ENCODE measurements around the gene CD79A.

CD79A gene

DNA sequence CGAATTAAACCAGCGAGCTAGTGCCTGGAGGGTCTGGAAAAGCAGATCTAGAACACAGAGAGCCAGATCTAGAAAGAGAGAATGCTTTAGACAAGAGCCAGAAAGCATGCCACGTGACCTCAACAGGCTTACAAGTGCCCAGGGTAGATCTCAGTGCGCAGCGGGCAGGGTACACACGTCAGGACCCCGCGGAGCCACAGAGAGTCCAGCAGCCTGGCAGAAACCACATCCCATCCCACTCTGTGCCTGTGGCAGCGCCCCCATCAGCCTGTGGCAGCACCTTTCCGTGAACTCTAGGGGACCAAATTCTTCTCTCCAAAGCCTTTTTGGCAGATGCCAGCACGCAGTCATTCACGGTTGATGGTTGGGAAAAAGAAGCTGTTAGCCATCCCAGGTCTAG is 11.8 kb downstream of the CD79A start:
- H3K27ac ChIP-seq = no peak overlapping the region
- TF ChIP-seq, protein P1, sequence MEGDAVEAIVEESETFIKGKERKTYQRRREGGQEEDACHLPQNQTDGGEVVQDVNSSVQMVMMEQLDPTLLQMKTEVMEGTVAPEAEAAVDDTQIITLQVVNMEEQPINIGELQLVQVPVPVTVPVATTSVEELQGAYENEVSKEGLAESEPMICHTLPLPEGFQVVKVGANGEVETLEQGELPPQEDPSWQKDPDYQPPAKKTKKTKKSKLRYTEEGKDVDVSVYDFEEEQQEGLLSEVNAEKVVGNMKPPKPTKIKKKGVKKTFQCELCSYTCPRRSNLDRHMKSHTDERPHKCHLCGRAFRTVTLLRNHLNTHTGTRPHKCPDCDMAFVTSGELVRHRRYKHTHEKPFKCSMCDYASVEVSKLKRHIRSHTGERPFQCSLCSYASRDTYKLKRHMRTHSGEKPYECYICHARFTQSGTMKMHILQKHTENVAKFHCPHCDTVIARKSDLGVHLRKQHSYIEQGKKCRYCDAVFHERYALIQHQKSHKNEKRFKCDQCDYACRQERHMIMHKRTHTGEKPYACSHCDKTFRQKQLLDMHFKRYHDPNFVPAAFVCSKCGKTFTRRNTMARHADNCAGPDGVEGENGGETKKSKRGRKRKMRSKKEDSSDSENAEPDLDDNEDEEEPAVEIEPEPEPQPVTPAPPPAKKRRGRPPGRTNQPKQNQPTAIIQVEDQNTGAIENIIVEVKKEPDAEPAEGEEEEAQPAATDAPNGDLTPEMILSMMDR (conservative IDR thresholded peaks at IDR 0.05) = no peak

DNA sequence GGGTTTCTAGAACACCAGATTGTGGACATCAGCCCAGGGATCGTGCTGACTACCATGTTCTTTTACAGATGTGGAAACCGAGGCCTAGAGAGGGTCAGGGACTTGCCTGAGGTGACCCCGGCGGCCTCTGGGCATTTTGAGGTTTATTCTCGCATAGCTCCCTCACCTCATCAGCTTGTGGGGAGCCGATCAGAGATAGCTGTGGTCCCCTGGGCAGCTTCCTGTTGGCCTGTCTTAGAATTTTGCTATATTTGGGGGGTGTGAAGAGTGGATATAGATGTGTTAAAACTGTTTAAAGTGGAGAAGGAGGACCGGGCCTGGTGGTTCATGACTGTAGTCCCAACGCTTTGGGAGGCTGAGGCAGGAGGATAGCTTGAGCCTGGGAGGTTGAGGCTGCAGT is 12.8 kb downstream of the CD79A start:
- no peak overlapping the region for H3K27ac ChIP-seq
- TF ChIP-seq, protein P1 (conservative IDR thresholded peaks at IDR 0.05) = no peak

DNA sequence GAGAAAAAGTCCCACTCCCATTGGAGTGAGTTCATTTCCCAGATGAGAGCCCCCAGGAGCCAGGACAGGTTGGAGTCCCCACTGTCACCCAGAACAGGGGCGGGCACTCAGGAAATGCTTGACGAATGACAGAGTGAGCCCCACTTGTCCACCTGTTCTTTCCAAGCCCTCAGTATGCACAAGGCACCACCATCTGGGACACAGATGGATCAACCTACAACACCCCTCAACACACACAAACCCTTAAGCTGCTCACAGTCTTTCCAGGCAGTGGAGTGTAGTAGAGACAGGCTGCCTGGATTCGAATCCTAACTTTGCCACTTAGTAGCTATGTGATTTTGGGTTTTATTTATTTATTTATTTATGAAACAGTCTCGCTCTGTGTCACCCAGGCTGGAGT is 13.9 kb downstream of the CD79A start:
- no peak overlapping the region for H3K27ac ChIP-seq
- TF ChIP-seq, protein P1 (conservative IDR thresholded peaks at IDR 0.05) = no peak

DNA sequence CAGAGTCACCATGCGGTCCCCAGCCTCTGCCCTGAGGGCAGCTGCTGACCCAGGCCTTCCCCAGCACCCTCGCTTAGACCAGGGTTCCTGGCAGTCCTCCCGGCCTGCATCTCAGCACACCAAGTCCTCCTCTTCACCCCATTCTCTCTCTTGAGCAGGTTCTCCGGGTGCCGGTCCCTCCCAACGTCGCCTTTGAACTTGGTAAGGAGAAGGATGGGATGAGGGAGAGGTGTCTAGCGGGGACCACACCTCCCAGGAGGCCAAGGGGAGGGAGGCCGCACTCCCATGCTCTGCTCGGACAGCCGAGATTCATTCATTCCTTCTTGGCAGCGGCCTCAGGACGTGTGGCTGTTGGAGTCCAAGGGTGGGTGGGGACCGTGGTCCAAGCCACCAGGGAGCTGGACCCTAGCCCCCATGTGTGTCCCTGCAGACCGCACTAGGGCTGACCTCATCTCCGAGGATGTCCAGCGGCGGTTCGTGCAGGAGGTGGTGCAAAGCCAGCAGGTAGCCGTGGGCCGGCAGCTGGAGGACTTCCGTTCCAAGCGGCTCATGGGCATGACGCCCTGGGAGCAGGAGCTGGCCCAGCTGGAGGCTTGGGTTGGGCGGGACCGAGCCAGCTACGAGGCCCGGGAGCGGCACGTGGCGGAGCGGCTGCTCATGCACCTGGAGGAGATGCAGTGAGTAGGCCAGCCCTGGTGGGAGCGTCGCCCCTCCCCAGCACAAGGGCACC is 15.3 kb downstream of the CD79A start:
- no peak overlapping the region for H3K27ac ChIP-seq
- TF ChIP-seq, protein P1 (conservative IDR thresholded peaks at IDR 0.05) = no peak

DNA sequence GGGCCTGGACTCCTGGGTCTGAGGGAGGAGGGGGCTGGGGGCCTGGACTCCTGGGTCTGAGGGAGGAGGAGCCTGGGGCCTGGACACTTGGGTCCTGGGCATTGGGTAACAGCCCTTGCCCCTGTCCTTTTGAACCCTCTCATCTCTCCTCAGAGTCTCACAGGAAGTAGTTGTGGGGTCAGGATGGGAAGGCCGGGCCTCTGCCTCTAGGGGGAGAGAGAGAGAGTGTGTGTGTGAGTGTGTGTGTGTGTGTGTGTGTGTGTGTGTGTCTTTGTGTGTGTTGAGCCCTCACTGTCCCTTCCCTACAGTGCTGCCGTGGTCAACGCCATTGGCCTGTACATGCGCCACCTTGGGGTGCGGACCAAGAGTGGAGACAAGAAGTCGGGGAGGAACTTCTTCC is 16.8 kb downstream of the CD79A start:
- H3K27ac ChIP-seq = no peak overlapping the region
- TF ChIP-seq, protein P1 (conservative IDR thresholded peaks at IDR 0.05) = no peak

DNA sequence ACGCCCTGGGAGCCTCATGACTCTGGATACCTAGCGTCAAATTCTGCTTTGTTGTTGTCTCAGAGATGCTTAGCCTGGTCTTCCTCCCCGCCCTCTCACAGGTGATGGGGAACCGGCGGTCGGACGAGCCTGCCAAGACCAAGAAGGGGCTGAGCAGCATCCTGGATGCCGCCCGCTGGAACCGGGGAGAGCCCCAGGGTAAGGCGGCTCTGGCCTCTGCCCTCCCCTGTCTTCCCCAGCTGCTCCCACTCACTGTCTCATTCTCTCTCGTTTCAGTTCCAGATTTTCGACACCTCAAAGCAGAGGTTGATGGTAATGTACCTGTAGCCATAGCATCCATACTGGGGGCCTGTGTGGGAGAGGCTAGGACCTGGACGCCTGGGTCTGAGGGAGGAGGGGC is 17.3 kb downstream of the CD79A start:
- H3K27ac ChIP-seq = no peak overlapping the region
- TF ChIP-seq, protein P1 (conservative IDR thresholded peaks at IDR 0.05) = no peak

DNA sequence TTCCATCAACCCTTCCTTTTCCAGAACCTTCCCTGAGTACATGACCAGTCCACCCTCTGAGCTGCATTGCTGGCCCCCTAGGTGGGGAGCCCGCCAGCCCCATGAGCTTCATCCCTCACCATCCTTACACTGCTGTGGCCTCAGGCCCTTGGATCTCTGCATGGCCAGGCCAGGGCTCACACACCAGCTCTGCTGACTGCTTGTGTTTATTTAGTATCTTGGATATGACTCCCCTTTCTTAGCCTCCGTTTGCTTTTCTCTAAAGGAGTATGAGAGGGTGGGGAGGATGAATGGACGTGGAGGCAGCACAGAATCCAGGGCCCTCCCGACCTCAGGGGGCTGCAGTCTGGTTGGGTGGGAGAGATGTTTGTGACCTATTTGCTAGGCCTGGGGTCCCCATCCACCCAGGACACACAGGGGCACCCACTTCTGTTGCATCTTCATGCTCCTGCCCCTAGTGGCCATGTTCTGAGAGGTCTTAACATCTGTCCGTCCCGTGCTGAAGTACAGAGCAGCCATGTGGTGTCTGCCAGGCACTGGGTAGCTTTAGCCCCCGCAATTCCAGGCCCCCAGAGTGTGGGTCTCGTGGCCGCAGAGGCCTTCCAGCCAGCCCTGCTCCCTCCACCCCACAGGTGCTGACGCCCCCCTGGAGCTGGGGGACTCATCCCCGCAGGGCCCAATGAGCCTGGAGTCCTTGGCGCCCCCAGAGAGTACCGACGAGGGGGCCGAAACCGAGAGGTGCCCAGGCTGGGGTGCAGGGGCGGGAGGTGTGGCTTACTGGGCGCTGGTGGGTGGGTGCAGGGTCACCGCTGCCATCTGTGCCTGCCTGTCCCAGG is 18.9 kb downstream of the CD79A start:
- H3K27ac ChIP-seq = no peak overlapping the region
- TF ChIP-seq, protein P1 (conservative IDR thresholded peaks at IDR 0.05) = peak; percentile 51

All from VCaP (cell line).